Measurements from ENCODE around the gene ITGA11. TPM values are rescaled to one million over a fixed set of nuclear protein-coding genes. Genes with fewer than 3 reads are reported as not detected.

The ITGA11 gene
- total RNA-seq, 1 donor from 2014 or later: 2.0 TPM

DNA sequence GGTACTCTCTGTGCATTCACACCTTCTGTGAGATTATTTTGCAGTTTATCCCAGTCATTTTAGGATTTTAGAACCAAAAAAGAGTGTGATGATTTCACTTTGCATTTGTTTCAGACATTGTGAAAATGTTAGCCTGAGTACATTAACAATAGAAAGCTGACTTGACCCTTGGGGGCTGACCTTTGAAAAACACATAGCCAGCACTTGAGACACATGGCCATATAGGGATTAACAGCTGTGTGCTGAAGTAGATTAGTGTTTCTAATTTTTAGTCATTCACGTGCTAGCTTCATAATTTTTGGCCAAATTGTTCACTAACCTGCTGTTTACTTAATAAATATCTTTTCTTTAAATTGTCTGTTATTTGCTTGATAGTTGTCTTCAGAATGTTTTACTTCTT lies 151.0 kb downstream of the ITGA11 start:
- FAIRE-seq: no peak
- no peak for DNase-seq (ENCODE audit: low spot score in 2 of 2)

- no peak for DNase-seq (ENCODE audit: low spot score in 2 of 2)
- FAIRE-seq: no peak
These were observed 151.9 kb downstream of the ITGA11 start for GRCh38 chr15:68279779-68280753.

DNA sequence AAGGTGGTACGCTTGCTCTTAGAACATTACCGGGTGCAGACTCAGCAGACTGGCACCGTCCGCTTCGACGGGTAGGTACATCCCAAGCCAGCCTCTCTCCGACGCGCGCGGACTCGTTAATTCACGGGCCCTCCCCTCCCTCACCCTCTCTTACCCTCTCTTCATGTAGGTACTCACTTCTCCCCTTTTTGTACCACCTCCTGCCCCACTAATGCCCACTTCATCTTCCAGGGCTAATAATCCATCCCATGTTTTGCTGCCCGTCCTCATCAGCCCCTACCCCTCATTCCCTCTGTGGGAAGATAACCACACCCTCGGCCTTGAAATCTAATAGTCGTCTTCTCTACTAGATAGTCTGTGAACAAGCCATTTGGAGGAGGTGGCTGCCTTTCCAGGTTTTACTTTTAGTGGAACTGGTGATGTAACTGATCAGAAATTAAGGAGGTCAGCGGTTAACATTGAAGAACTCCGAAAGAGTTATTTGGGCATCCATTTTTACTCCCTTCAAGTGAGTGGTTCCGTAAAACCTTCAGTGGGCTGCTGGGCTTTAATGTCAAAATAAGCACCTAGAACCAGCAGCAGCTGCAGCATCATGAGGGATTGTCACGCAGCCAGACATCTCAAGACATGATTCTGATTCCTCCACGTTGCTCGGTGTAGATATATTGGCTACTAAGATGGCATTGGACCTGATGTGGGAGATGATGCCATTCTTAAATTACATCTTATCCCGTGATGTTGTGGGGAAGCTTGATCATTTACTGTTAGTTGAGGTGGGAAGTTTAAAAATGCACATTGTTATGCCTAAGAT lies 153.2 kb downstream of the ITGA11 start:
- FAIRE-seq (no peak), DNase-seq (ENCODE audit: low spot score in 2 of 2) (no peak)

- FAIRE-seq (no peak), DNase-seq (ENCODE audit: low spot score in 2 of 2) (no peak)
These were observed 153.7 kb downstream of the ITGA11 start for GRCh38 chr15:68278345-68278594.

- DNase-seq (ENCODE audit: low spot score in 2 of 2): peak; percentile 80 to 89
- no peak for FAIRE-seq
These were observed 154.2 kb downstream of the ITGA11 start, which contains the start of gene FEM1B for GRCh38 chr15:68277603-68278344. FEM1B (plus strand) TSS chr15:68277745; CDS start chr15:68278418, 673 bp downstream.

- DNase-seq (ENCODE audit: low spot score in 2 of 2): peak; percentile 45 to 46
- FAIRE-seq: no peak
These were observed 154.8 kb downstream of the ITGA11 start for GRCh38 chr15:68277131-68277602.

GRCh38 chr15:68276668-68277067 lies 155.3 kb downstream of the ITGA11 start:
- FAIRE-seq (no peak), DNase-seq (ENCODE audit: low spot score in 2 of 2) (no peak)

- DNase-seq (ENCODE audit: low spot score in 2 of 2) (no peak), FAIRE-seq (no peak)
These were observed 156.7 kb downstream of the ITGA11 start for GRCh38 chr15:68275165-68275746.

- DNase-seq (ENCODE audit: low spot score in 2 of 2) (no peak), FAIRE-seq (no peak)
These were observed 157.6 kb downstream of the ITGA11 start for GRCh38 chr15:68274201-68274848.

DNA sequence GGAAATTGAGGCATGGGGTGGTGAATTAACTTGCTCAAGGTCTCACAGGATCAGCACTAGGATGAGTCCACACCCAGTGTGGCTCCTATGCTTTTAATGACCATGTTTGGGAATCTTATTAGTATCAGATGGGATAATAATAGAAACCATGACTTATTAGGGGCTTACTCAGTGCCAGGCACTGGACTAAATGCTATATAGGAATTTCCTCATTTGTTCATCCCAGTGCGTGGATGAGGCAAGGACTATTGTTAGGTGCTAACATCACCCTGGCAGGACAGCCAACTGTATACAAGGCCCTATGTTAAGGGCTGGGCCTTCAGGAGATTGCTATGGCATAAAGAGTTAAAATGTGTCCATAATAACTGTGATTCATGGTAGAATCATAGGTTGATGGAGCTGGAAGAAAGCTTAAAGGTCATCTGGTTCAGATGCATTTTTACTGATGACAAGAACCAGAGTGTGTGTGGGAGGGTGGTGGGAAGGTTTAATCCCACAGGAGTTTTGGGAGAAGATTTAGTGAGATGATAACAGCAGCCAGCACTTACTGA lies 159.2 kb downstream of the ITGA11 start:
- FAIRE-seq (no peak), DNase-seq (ENCODE audit: low spot score in 2 of 2) (no peak)

DNA sequence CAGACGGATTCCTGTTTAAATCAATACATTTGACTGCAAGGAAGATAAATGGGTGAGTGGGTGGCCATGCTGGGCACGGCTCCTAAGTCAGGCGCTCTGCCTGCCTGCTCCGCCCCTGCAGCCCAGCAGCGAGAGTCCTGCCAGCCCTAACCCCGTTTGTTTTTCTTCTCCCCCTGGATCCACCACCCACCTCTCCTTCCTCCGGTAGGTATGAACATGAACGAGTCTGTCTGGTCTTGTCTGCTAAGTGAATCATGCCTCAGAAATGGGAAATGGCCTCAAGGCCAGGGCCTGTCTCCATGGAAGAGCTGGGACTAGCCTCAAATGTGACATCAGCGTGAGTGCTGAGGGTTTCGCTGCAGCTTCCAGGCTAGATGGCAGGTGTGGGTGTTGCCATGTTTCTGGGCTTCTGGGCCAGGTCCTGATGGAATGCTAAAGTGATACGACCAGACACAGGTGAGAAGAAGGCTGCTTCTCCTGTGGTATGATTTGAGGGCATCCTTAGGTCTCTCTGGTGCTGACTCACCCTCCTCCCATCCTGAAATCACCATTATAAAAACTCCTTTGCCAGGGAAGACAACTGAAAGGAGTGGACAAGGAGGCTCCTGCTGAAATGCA lies 160.0 kb downstream of the ITGA11 start:
- FAIRE-seq (no peak), DNase-seq (ENCODE audit: low spot score in 2 of 2) (no peak)

- DNase-seq (ENCODE audit: low spot score in 2 of 2) (no peak), FAIRE-seq (no peak)
These were observed 163.6 kb downstream of the ITGA11 start for GRCh38 chr15:68268405-68268804.

DNA sequence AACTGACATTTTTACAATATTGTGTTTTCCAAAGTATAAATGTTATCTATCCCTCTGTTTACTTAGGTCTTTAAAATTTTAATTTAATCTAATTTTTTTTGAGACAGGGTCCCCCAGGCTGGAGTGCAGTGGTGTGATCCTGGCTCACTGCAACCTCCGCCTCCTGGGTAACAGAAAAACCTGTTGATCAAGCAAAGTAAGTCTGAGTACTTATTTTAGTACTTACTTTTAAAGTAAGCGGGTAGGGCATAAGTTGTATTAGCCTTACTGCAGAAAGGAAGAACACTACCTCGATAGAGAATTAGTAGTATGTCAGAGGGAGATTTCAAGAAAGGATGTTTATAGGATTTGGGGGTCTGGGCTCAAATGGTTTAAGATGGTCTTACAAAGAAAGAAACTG lies 166.3 kb downstream of the ITGA11 start:
- FAIRE-seq (no peak), DNase-seq (ENCODE audit: low spot score in 2 of 2) (no peak)

DNA sequence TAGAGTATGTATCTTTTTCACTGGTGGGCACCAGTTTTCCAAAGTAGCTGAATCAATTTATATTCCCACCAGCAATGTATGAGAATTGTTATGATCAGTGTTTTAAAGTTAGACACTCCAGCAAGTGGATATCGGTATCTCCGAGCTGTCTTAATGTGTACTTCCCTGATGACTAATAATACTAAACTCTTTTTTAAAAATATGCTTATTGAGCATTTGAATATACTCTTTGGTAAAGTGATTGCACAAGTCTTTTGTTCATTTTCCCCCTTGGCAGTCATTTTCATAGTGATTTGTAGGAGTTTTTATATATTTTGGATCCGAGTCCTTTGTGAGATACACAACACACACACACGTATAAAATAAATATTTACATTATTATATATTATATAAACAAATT lies 166.9 kb downstream of the ITGA11 start:
- FAIRE-seq (no peak), DNase-seq (ENCODE audit: low spot score in 2 of 2) (no peak)

DNA sequence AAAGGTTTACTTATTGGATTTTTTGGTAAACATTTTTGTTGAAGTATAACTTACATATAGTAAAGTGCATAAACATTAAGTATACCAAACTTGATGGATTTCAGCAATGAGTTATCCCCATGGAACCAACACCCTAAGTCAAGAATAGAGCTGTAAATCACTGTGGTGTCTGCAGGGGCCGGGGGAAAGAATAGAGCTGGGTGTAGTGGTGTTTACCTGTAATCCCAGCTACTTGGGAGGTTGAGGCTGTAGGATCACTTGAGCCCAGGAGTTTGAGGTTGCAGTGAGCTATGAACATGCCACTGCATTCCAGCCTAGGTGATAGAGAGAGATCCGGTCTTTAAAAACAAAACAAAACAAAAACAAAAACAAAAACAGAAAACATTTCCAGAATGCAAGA lies 167.7 kb downstream of the ITGA11 start:
- FAIRE-seq: no peak
- no peak for DNase-seq (ENCODE audit: low spot score in 2 of 2)

GRCh38 chr15:68262514-68263356 lies 169.2 kb downstream of the ITGA11 start:
- FAIRE-seq: no peak
- DNase-seq (ENCODE audit: low spot score in 2 of 2): no peak

- no peak for FAIRE-seq
These were observed 170.0 kb downstream of the ITGA11 start for GRCh38 chr15:68261980-68262379.

GRCh38 chr15:68261241-68261640 lies 170.7 kb downstream of the ITGA11 start:
- DNase-seq (ENCODE audit: low spot score in 2 of 2) (no peak), FAIRE-seq (no peak)

More at GRCh38 chr15:68261980-68262379, 170.0 kb downstream of the ITGA11 start:
- no peak for DNase-seq (ENCODE audit: low spot score in 2 of 2)

All from frontal cortex (tissue), 4 donors.